NCI-H2196 treated with DMSO at 0.1 percent for 48 hours (cell line): ENCODE results near the gene SKAP1.
A peak's percentile ranks its signal among the peaks of the same experiment; 100 is the strongest.

Source experiments
- DNase-seq: peaks from one replicate; lab custom pipeline; 2025; ENCODE audit not compliant: unreplicated experiment; lab: John Stamatoyannopoulos, UW

The SKAP1 gene

DNA sequence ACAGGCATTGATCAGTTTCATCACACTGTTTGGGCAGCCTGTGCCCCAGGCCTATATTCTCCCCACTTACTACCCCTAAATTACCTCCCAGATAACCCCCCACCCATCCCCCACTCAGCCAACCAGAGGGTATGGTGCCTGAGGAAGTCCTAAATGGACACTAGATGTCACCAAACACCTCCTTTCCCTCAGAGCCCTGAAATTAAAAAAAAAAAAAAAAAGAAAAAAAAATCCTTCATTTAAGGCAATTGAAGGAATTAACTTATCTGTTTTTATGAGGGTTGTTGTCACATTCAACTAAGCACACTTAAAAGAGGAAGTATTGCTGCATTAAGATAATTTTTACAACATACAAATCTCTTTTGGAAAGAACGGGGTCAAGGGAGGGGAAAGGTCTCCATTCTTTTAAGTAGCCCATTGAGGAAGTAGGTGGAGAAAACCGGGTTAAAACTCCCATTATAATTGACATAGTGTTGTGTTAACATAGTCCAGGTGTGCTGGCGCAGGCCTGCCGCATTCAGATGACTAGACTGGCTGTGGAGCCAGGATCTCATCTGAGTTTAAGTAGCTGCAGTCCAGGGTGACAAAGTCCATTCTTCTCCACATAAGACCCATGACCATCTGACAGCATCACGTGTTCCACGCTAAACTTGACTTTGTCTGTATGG lies 276.2 kb downstream of the SKAP1 start:
- DNase-seq, result peak; percentile 47

- no peak for DNase-seq
Measured at GRCh38 chr17:48152289-48152688, 277.7 kb downstream of the SKAP1 start.

GRCh38 chr17:48151220-48151619 lies 278.8 kb downstream of the SKAP1 start:
- no peak for DNase-seq

GRCh38 chr17:48150597-48151001 lies 279.4 kb downstream of the SKAP1 start:
- DNase-seq, result no peak

GRCh38 chr17:48149787-48150463 lies 280.1 kb downstream of the SKAP1 start:
- DNase-seq, result no peak

DNA sequence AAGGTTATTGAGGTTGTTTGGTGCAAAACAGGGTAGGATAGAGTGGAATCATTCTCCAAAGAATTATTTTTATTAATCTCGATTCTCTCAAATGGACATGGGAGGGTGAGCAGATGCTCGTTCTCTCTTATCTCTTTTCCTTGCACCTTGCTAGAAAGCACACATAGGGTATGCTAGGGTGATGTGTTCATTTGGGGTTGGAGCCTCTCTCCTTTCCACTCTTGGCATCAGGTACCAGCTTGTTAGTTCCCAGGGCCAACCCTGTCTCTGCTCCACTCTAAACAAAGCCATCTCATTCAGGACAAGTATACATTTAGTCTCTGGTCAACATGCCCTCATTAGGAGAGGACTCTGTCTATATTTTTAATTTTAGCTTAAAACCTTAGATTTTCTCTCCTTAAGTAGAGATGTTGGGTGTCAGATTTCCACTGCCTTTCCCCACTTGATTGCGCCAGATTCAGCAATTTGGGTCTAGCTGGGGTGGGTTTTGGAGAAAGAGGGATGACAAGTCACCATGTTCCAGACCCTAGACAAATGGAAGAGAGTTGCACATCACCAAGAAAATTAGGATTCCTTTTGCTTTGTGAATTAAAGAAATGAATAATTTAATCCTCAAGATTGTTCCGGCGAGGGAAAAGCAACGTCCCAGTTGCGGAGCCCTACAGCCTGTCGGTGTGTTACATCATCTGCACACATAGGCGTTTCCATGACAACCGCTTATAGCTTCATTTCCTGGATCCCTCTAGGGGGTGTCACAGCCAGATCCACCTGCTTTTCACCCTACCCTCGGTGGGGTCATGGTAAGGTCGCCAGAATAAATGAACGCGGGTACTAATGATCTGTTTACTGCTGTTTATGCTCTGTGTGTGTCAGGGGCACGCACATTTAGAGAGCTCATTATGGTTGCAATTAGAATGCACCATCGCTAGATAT lies 280.9 kb downstream of the SKAP1 start:
- DNase-seq, result no peak

GRCh38 chr17:48148029-48148770 lies 281.8 kb downstream of the SKAP1 start:
- DNase-seq, result no peak

DNA sequence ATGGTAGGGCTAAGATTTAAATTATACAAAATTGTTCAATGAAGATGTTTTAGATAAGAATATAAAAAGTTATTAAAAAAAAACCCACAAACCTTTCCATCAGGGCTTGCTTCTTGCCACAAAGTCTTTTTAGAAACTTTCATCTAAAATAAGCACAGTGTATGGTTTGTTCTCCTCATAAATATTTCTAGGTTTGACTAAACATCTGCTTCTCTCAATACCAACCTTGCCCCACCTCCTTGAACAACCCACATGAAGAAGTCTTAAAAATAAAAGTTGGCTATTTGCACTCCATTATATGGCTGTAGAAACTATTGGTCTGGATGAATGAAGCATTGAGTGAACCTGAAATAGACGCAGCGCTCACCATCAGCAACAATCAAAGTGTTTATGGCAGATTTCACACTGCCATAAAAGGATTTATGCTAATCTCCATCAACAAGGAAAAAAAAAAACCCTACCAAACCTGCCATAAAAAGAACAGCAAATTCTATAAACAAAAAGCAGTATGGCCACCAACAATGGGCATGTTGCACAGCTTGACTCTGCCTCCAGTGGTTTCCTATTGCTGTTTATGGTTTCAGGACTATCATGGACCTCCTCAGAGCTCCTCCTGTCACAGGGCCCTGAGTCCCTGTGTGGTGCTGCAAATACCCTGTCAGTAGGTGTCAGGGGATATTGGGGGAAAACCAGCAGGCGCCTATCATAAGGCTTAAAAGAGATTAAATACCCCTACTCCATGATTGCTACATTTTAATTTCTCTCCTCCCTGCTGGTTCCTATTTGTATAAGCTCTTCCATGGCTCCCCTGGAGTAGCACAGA lies 284.8 kb downstream of the SKAP1 start:
- no peak for DNase-seq

DNA sequence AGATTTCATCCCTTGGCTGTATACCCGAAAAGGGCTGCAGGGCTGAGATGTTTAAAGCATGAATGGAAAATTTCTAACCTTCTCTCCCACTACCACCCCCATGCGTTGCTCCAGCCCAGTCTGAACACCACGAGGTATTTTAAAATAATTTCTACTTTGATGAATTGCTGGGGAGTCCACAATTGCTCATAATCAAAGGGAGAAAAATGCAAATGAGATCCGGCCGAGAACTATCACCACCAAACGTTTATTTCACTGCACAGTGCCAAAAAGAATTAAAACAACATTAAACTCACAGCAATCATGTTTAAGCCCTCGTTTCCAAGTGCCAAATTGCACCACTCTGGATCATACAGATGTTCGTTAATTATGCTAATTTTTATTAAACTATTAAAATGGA lies 285.8 kb downstream of the SKAP1 start:
- DNase-seq, result no peak

- DNase-seq, result no peak
Measured at GRCh38 chr17:48143629-48144028, 286.4 kb downstream of the SKAP1 start.

DNA sequence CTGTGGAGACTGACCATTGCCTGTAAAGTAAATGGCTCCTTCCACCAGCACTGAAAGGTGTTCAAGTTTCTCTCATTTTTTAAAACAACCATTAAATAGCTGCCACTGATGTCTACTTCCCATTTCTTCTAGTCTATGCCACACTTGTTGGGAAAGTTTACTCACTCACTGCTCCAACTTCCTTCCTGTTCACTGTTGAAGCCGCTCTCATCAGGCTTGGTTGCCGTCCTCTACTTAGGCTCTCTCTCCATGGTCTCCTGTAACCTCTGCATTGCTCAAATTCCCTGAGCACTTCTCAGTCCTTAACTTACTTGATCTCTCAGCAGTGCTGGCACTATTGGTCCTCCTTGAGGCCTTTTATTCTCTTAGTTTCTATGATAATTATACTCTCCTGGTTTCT lies 290.1 kb downstream of the SKAP1 start:
- DNase-seq, result no peak

DNA sequence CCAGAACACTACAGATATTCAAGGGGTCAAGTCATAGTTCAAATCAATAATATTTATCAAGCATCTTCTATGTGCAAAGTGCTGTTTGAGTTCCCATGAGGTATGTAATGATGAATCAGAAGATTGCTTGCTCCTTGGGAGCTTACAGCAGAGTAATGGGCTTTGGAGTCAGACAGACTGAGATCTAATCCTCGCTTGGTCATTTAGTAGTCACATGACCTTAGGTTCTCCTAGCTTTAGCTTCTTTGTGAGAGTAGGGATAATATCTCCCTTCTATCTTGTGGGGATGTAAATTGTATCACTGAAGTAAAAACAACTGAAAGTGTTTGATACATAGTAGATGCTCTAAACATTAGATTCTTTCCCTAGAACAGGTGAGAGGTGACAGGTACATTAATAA lies 292.4 kb downstream of the SKAP1 start:
- no peak for DNase-seq

DNA sequence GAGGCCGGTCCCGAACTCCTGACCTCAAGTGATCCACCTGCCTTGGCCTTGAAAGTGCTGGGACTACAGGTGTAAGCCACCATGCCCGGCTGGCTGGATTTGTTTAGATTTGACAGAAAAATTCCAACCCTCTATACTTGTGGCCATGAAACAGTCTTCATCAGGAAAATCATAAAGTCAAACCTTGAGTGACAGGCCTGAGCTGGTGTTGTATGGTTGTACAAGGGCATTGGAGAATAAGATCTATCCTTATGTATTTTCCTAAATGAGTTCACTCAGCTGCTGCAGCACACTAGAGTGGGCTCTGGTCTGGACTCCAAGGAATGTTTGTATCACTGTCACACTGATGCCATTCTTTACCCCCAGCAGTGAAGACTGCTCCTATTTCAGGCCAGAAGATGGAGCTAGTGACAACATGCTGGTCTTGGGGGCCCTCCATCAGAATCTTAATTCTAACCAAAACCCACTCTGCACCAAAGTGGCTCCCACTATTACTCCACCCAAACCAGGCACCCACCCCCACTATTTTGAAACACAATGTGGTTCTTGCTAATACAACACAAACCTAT lies 295.0 kb downstream of the SKAP1 start:
- no peak for DNase-seq

GRCh38 chr17:48132385-48132784 lies 297.6 kb downstream of the SKAP1 start:
- no peak for DNase-seq

- DNase-seq, result peak; percentile 45
Measured at GRCh38 chr17:48131216-48131824, 298.7 kb downstream of the SKAP1 start.

- DNase-seq, result no peak
Measured at GRCh38 chr17:48129981-48130380, 300.0 kb downstream of the SKAP1 start.

GRCh38 chr17:48128400-48128799 lies 301.6 kb downstream of the SKAP1 start:
- DNase-seq, result no peak

DNA sequence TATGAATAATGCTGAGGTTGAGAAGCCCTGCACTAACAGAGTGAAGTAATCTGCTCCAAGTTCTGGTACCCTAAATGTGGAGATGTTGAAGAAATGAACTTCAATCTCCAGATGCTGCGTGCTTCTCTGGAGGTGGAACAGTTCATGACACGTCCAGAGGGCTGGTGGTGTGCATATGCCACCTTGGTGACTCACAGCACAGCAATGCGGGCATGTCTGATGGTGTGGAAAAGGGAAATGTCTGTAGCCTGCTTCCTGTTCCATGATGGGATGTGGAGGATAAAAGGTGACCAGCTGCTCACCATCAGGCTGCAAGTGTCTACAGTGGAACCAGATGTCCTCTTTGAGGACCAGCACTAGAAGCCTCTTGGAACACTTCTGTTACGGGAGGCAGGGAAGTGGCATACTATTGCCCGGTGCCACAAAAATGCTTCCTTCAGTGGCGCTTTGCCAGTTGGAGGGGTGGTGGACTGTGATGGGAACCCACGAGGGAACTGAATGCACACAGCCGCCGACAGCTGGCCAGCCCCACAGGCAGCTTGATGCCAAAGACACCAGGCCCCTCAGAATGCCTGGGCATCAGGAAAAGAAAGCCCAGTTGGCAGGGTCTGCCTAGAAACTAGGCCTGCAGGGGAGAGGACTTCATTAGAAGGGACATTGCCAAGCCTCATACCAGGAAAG lies 302.5 kb downstream of the SKAP1 start:
- DNase-seq, result no peak

DNA sequence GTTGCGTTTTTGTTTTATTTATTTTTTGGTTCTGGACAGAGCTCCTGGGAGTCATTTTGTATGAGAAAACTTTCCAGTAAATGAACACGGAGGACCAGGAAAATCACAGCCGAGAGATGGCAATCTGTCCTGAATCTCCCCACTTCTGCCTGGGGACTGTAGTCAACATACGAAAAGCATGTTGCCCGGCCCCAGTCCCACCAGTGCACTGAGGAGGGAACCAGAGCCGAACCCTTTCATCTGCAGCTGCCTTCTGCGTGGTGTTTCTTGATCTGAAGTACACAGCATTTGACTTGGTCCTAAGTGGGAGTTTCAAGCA lies 303.5 kb downstream of the SKAP1 start:
- DNase-seq, result no peak
